Endothelial cell of umbilical vein (primary cell): ENCODE measurements around the gene CCDC97. TPM values are rescaled to one million over a fixed set of nuclear protein-coding genes. Genes with fewer than 3 reads are reported as not detected.

Experiments
- BruUV-seq: library from RNA; stranded (reverse); fragments of 400-500 nt; replicated peaks from 2 replicates; lab custom pipeline; 2021; lab: Mats Ljungman, UMichigan
- CTCF ChIA-PET: fragments of 300-600, 350-600 bp; sonication (Branson Sonifier 250); formaldehyde crosslinking; loops from one replicate; lab custom pipeline; 2021; ENCODE audit warnings: antibody characterized with exemption, inconsistent platforms; lab: Charles Lee
- POLR2A ChIA-PET: fragments of 300-600, 350-600 bp; sonication (Branson Sonifier 250); formaldehyde crosslinking; loops from one replicate; lab custom pipeline; 2021; ENCODE audit warnings: antibody characterized with exemption, inconsistent platforms; lab: Charles Lee
- DNase-seq: peaks from one replicate; pipeline ENCODE4 v3.0.0-alpha.2; 2011; ENCODE audit warnings: low read depth, low spot score
- FAIRE-seq: peaks from 2 replicates; lab custom pipeline; 2011; peaks lifted over from hg19 to GRCh38; lab: Jason Lieb, UNC
- H2AFZ ChIP-seq: 2 replicates; pipeline ENCODE4 v1.6.0; 2012; ENCODE audit warnings: low read depth, low read length, control low read depth, inconsistent platforms
- H3K27ac ChIP-seq: 2 replicates; pipeline ENCODE4 v1.5.1; 2011; ENCODE audit warnings: low read depth, mild to moderate bottlenecking, control low read depth, low read length, moderate library complexity; ENCODE audit not compliant: insufficient read depth
- H3K27me3 ChIP-seq, 2 experiments: 2 replicates each; pipeline versions ENCODE4 v1.6.0 to v1.6.1; 2011; ENCODE audit warnings: low read length in 2 of 2, mixed read lengths in 1 of 2; ENCODE audit not compliant: control insufficient read depth in 2 of 2, insufficient read depth in 2 of 2
- H3K36me3 ChIP-seq, 2 experiments: 2 replicates in 1 of 2; 3 replicates in 1 of 2; pipeline ENCODE4 v1.5.1; 2011; ENCODE audit warnings: low read length in 2 of 2, mild to moderate bottlenecking in 1 of 2, moderate library complexity in 1 of 2; ENCODE audit not compliant: control insufficient read depth in 2 of 2, insufficient read depth in 2 of 2; ENCODE audit errors: extremely low read depth in 1 of 2
- H3K4me1 ChIP-seq: 3 replicates; pipeline ENCODE4 v1.5.1; 2011; ENCODE audit warnings: mild to moderate bottlenecking, low read length; ENCODE audit not compliant: control insufficient read depth, insufficient read depth; ENCODE audit errors: extremely low read depth
- H3K4me2 ChIP-seq: 2 replicates; pipeline ENCODE4 v1.6.1; 2011; ENCODE audit warnings: low read length, control low read depth, mixed read lengths; ENCODE audit not compliant: insufficient read depth
- H3K4me3 ChIP-seq, 3 experiments: fragments of 200-600 bp in 1 of 3; sonication (generic), shearing (Covaris generic) in 1 of 3; replicated peaks in 1 of 3; 2 replicates each; pipeline ENCODE4 v1.5.1; 2011 to 2016; ENCODE audit warnings: control low read depth in 3 of 3, low read length in 3 of 3, mild to moderate bottlenecking in 2 of 3, inconsistent platforms in 1 of 3, low read depth in 1 of 3, moderate library complexity in 1 of 3; ENCODE audit not compliant: insufficient read depth in 1 of 3
- H3K79me2 ChIP-seq: 2 replicates; pipeline ENCODE4 v1.6.0; 2012; ENCODE audit warnings: low read length, inconsistent platforms; ENCODE audit not compliant: control insufficient read depth, insufficient read depth
- H3K9ac ChIP-seq: replicated peaks from 2 replicates; pipeline ENCODE3; 2011; ENCODE audit warnings: low read length, control low read depth; ENCODE audit not compliant: insufficient read depth; ENCODE audit errors: extremely low read depth
- H3K9me1 ChIP-seq: replicated peaks from 3 replicates; pipeline ENCODE4 v1.6.0; 2011; ENCODE audit warnings: mild to moderate bottlenecking, low read length; ENCODE audit not compliant: control insufficient read depth, insufficient read depth; ENCODE audit errors: extremely low read depth
- H3K9me3 ChIP-seq: replicated peaks from 2 replicates; pipeline ENCODE4 v1.5.1; 2012; ENCODE audit warnings: low read length, inconsistent platforms; ENCODE audit not compliant: control insufficient read depth, insufficient read depth
- H4K20me1 ChIP-seq: replicated peaks from 2 replicates; pipeline ENCODE3; 2011; ENCODE audit warnings: mild to moderate bottlenecking, low read length; ENCODE audit not compliant: control insufficient read depth, insufficient read depth; ENCODE audit errors: extremely low read depth
- EZH2 ChIP-seq: IDR thresholded peaks from 2 replicates; pipeline ENCODE4 v1.6.1; 2012; ENCODE audit warnings: borderline replicate concordance, low read depth, mild to moderate bottlenecking, moderate library complexity, low read length, inconsistent platforms; ENCODE audit not compliant: severe bottlenecking
- FOS ChIP-seq: IDR thresholded peaks from 2 replicates; pipeline ENCODE4 v1.6.1; 2011; ENCODE audit warnings: mild to moderate bottlenecking, low read length, moderate library complexity, borderline replicate concordance; ENCODE audit not compliant: insufficient read depth
- GATA2 ChIP-seq: IDR thresholded peaks from 2 replicates; pipeline ENCODE4 v1.7.0; 2011; ENCODE audit warnings: low read depth, mild to moderate bottlenecking, moderate library complexity, mixed read lengths, low read length; ENCODE audit not compliant: insufficient read length, insufficient read depth
- JUN ChIP-seq: IDR thresholded peaks from 2 replicates; pipeline ENCODE4 v1.6.1; 2011; ENCODE audit warnings: borderline replicate concordance, low read depth; ENCODE audit not compliant: insufficient read length, insufficient read depth
- MYC ChIP-seq: IDR thresholded peaks from one replicate; pipeline ENCODE4 v1.6.1; 2011; ENCODE audit warnings: mild to moderate bottlenecking, low read depth, low read length
- POLR2A ChIP-seq: IDR thresholded peaks from 2 replicates; pipeline ENCODE4 v1.6.1; 2012; ENCODE audit warnings: low read depth, mild to moderate bottlenecking, control low read depth, low read length
- POLR2AphosphoS5 ChIP-seq: IDR thresholded peaks from 2 replicates; pipeline ENCODE4 v1.6.1; 2012; ENCODE audit warnings: low read depth, mild to moderate bottlenecking, control low read depth, low read length, moderate library complexity; ENCODE audit not compliant: insufficient read depth
- dilution Hi-C: fragments of 300-500 bp; cut with MboI; formaldehyde crosslinking; loops from one replicate; pipeline ENCODE4 v1.15.0; 2019; ENCODE audit warnings: low sequenced_read_pairs; ENCODE audit not compliant: extremely low pct_ligation_motif_present
- intact Hi-C: fragments of 100-400 bp; cut with micrococcal nuclease; formaldehyde crosslinking; loops from one replicate; pipeline ENCODE4 v1.10.0; 2022
- polyA plus RNA-seq, 4 experiments: library from polyadenylated mRNA; depleted of rRNA in 3 of 4; stranded (reverse) in 3 of 4; unstranded in 1 of 4; fragments of >200 nt; gene quantifications; 2 replicates each; pipeline versions ENCODE4 v1.2.1 to v1.2.3, GENCODE V29; 2011 to 2012; ENCODE audit warnings: missing spikeins in 1 of 4
- total RNA-seq: library from RNA; stranded (reverse); gene quantifications from 2 replicates; pipeline ENCODE4 v1.2.3, GENCODE V29; 2021
- TF ChIP-seq, protein P1 (sequence below): IDR thresholded peaks from 2 replicates; pipeline ENCODE4 v1.6.1; 2011; ENCODE audit not compliant: insufficient read depth, insufficient read length
- TF ChIP-seq, protein P2 (sequence below), 2 donors: IDR thresholded peaks; 1 replicate in 1 of 2; 2 replicates in 1 of 2; pipeline ENCODE4 v1.5.1; 2011; ENCODE audit warnings: low read length in 2 of 2, mild to moderate bottlenecking in 2 of 2, moderate library complexity in 2 of 2, control low read depth in 1 of 2, inconsistent platforms in 1 of 2, low read depth in 1 of 2; ENCODE audit not compliant: insufficient read depth in 1 of 2; ENCODE audit errors: extremely low read depth in 1 of 2

The CCDC97 gene
- total and polyA plus RNA-seq, 2 donors (not counting 3 experiments of a cell fraction or from before 2014, with no cell fraction given), result 20.7 to 27.2 TPM

DNA sequence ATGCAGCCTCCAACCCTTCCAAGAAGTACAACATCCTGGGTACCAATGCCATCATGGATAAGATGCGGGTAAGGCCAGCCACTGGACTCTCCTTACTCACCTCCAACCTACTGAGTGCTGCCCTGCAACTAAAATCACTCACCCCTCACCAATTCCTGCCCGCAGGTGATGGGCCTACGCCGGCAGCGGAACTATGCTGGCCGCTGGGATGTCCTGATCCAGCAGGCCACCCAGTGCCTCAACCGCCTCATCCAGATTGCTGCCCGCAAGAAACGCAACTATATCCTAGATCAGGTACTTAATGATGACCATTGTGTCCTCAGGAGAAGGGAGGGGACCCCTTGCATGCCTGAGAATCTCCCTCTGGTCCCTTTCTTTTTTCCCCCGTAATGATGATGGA is 15.6 kb upstream of the CCDC97 start:
- Histone ChIP-seq H4K20me1 (no peaks in the 10 kb centered on the region), H3K4me3 (no peak overlapping the region), H3K9ac (no peak overlapping the region), H3K27ac (no peak overlapping the region), H3K27me3 (no peaks in the 10 kb centered on the region), H2AFZ (no peak overlapping the region), H3K9me3 (no peaks in the 10 kb centered on the region), H3K79me2 (peaks cover 4% of the 10 kb centered on the region), H3K36me3 (peaks cover 48 to 79% of the 10 kb centered on the region in 2 experiments), H3K4me1 (no peaks in the 10 kb centered on the region), H3K4me2 (no peak overlapping the region), H3K9me1 (no peaks in the 10 kb centered on the region)
- TF ChIP-seq FOS, result no peak
- TF ChIP-seq, protein P1, sequence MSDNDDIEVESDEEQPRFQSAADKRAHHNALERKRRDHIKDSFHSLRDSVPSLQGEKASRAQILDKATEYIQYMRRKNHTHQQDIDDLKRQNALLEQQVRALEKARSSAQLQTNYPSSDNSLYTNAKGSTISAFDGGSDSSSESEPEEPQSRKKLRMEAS, result no peak
- TF ChIP-seq JUN, result no peak
- TF ChIP-seq POLR2AphosphoS5, result no peak
- no peak for TF ChIP-seq MYC
- TF ChIP-seq, protein P2, sequence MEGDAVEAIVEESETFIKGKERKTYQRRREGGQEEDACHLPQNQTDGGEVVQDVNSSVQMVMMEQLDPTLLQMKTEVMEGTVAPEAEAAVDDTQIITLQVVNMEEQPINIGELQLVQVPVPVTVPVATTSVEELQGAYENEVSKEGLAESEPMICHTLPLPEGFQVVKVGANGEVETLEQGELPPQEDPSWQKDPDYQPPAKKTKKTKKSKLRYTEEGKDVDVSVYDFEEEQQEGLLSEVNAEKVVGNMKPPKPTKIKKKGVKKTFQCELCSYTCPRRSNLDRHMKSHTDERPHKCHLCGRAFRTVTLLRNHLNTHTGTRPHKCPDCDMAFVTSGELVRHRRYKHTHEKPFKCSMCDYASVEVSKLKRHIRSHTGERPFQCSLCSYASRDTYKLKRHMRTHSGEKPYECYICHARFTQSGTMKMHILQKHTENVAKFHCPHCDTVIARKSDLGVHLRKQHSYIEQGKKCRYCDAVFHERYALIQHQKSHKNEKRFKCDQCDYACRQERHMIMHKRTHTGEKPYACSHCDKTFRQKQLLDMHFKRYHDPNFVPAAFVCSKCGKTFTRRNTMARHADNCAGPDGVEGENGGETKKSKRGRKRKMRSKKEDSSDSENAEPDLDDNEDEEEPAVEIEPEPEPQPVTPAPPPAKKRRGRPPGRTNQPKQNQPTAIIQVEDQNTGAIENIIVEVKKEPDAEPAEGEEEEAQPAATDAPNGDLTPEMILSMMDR (IDR thresholded peaks at IDR 0.05; ENCODE audit: extremely low read depth in 1 of 2, insufficient read depth in 1 of 2, low read depth in 1 of 2, low read length in 2 of 2), result no peak
- TF ChIP-seq EZH2, result no peak
- no peak for TF ChIP-seq GATA2
- no peak for TF ChIP-seq POLR2A
- FAIRE-seq (no peak), DNase-seq (no peak)
- no TSS peak for BruUV-seq
- dilution Hi-C loops (no loop called here), intact Hi-C loops (no loop called here)
- CTCF ChIA-PET, result interaction anchor here (1.4 kb wide), 1 partner anchor 14 kb away, joined by 5 read pairs; no protein-coding TSS in a partner anchor
- POLR2A ChIA-PET, result no interaction called here
